NCI-H1417 treated with DMSO at 0.1 percent for 48 hours (cell line): ENCODE data around the gene ASB4.
"Not testable (repeated sequence)": the region's sequence is repeated elsewhere in the genome, so short reads cannot be mapped to it uniquely, and the experiment has no call there.

ENCODE experiments used
- DNase-seq: peaks from one replicate; lab custom pipeline; 2025; lab: John Stamatoyannopoulos, UW

Gene ASB4

DNA sequence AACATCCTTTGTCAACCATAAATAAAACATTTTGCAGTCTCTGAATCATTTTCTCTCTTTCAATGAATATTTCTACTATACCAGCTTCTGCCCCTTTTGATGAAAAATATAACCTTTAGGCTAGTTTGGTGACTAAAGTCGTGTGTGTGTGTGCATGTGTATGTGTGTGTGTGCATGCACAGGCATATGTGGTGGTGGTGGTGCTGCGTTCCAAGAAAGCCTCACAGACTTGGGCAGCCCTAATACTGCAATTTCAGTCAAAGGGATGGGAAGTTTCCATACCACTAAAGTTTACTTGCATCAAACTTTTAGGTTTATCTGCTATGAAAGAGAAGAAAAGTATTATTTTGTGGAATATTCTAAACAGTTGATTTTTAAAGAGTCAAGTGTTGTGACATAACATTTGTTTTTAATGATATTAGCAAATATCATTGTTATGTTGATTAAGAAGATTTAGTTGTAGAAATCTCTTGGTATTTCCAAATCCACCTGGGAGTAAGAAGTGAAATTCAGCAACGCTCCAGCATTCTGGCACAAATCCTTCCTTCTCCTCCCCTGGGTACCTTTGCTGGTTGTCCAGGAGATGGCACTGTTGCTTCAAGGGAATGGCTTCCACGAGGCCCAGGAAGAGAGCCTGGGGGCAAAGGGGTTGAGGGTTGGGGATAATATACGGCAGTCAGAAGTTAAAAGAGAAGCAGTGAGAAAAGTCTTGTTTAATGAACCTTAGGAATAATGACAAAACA, 41.5 kb downstream of the ASB4 start:
- no peak for DNase-seq

DNA sequence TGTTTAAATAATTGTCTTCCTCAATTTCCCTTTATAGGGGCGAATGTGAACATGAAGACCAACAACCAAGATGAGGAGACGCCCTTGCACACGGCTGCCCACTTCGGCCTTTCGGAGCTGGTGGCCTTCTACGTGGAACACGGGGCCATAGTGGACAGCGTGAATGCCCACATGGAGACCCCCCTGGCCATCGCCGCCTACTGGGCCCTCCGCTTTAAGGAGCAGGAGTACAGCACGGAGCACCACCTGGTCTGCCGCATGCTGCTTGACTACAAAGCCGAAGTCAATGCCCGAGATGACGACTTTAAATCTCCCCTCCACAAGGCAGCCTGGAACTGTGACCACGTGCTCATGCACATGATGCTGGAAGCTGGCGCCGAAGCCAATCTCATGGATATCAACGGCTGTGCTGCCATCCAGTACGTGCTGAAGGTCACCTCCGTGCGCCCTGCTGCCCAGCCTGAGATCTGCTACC, 42.1 kb downstream of the ASB4 start:
- no peak for DNase-seq

DNA sequence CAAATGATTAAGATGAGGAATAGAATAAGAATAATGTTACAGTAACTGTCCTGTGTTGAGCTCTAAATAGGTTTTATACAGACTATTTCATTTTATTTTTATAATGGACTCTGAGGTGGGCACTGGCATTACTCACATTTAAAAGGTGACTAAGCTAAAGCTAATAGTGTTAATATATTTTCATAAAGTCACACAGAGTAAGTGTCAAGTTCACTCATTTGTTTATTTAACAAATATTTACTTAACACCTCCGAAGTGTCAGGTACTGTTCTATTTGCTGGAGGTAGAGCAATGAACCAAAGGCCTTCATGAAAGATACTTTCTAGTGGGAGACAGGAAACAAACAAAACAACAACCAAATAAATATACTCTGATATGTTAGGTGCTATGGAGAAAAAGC, 44.0 kb downstream of the ASB4 start:
- DNase-seq: no peak

DNA sequence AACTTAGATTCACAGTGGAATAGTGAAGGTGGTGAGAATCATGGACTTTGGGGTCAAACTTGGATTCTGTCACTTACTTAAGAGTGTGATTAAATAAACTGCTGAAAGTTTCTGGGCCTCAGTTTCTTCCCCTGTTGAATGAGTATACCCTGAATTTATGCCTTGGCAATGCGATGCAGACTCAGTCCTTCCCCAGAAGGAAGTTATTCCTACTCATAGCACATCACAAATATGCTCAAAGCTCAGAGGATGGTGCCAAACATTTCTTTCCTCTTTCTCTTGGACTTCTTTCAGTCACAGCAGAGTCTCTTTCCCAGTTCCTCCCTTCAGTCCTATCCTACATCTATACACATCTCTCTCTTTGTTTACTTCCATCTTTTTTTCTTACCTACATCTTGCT, 45.1 kb downstream of the ASB4 start:
- DNase-seq: no peak

DNA sequence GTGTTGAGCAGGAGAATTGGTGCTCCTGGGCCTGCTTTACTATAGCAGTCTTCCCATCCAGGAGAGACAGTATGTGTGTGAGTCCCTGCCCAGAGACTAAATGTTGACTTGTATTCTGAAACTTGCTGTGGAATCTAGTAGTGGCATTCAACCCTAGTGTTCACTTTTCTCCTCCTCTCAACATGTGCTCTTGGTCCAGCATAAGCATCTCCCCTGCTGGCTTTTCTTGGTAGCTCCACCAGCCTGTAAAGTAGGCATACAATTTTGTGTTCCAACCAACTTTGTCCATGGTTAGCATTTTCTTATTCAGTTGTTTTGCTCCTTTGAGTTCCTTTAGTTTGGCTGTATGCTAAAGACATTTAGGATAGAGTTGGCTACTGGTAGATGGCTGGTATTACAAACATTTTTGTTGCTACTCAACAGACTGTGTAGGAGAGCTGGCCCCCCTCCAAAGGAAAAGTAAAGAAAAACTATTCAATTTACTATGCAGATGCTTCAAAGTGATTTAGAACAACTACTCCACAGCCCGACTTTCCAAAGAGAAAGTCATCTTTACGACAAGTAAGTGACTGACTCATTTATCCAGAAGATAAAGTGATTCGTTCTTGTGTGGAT, 46.0 kb downstream of the ASB4 start:
- no peak for DNase-seq

DNA sequence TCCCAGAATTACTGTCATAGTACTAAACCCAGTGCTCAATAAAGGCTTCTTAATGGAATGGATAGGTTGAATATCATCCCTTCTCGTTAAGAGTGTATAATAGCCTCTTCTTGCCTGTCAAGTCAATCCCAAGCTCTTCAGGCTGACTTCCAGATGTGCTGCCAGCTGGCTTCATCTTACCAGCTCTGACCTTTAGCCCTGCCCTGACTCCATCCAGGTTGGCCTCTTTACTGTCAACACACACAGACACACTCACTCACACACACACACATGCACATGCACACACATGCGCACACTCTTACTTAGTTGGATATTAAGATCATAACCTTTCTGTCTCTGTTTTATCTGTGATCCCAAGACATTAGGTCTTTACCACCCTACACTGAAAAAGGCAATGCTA, 49.1 kb downstream of the ASB4 start:
- DNase-seq: no peak

DNA sequence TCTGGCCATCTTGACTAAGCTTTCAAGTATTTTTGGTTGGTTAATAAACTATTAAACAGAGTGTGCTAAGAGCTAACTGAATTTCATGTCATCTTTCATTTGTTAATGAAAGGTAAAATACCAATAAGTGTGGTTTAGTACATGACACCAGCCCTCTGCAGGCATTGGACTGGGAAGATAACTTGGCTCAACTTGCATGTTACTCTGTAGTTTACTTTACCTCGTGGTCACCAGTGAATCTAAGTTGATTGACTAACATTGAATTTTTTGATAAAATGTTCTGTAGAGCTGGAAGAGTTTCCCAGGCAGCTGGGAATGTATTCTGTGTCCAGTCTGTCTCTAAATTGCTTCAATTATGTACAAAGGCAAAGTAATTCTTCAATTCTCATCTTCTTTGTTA, 49.9 kb downstream of the ASB4 start:
- DNase-seq: no peak

DNA sequence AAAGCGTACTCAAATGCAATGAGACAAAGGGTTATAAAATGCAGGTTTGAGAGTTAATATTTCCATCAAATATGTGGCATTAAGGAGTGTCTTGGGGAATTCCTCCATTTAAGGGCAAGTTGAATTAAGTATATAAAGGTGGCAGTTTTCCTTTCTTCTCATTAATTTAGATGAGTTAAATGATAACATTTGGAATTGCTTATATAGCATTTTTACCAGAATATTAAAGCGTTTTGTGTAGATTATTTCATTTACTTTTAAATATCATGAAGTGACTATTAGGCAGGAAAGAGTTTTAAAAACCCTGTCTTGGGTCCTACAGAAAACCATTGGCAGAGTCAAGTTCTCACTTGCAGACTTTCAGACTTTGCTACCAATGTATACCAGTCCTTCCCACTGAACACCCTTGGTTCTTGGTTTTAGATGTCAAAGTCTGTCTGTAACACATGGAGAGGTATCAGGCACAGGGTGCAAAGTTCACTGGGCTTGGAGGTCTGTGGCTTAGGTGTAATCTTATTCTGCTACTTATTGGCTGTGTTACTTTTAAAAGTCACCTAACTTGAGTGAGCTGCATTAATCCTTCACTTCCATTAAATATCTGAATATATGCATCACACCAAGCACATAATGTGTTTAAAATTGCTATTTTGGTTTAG, 51.0 kb downstream of the ASB4 start:
- DNase-seq: no peak

DNA sequence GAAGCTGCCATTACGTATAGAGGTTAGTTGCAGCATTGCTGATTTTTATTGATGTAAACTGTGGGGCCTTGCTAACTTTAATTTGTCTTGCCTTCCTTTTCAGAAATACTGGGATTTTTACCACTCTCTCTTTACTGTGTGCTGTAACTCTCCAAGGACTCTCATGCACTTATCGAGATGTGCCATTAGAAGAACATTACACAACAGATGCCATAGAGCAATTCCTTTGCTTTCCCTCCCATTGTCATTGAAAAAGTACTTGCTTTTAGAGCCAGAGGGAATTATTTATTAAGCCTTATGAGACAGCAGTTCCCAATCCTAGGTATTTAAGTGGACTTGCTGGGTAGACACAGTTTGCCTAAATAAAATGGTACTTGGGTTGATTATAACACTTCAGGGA, 51.7 kb downstream of the ASB4 start:
- no peak for DNase-seq

DNA sequence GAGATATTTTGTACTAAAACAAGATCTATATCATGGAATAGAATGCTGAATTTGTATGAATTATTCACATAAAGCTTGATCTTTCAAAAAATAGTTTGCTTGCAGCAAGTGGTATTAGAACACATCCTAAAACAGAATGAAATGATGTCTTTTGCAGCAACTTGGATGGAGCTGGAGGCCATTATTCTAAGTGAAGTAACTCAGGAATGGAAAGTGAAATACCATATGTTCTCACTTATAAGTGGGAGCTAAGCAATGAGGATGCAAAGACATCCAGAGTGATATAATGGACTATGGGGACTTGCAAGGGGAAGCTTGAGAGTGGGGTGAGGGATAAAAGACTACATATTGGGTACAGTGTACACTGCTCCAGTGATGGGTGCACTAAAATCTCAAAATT, 53.7 kb downstream of the ASB4 start:
- no peak for DNase-seq

DNA sequence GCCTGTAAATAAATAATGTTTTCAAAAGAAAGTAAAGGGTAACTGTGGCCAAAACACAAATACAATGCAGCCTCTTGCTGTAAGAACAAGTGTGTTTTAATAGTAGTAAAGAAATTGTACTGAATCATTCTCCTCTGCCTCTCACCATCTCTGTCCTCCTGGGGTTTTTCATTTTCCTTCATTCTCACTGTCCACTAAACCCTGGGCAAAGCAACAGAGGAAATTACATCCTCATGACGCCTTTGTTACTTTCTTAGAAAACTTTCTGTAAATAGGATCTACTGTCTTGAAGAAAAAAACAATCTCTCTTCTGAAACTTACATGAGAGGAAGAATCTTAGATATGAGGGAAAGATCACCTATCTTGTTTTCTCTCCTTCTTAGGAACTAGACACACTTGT, 54.6 kb downstream of the ASB4 start:
- no peak for DNase-seq

DNA sequence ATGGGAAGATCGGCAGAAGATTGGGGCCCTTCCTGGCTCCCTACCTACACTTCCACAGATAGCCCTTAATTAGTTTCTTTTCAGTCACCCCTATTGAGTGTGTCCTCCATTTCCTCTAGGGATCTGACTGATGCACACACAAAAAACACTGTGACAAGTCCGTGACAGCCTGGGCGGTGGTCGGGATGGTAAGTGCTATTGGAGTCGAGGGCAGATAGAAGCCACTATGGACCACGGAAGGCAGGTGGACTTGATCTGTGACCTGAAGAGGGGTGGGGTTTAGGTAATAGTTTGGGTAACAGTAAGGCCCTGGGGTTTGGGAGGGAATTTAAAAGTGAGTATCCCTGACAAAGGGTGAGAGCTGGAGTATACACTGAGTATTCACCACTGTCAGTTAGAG, 57.6 kb downstream of the ASB4 start:
- no peak for DNase-seq

DNA sequence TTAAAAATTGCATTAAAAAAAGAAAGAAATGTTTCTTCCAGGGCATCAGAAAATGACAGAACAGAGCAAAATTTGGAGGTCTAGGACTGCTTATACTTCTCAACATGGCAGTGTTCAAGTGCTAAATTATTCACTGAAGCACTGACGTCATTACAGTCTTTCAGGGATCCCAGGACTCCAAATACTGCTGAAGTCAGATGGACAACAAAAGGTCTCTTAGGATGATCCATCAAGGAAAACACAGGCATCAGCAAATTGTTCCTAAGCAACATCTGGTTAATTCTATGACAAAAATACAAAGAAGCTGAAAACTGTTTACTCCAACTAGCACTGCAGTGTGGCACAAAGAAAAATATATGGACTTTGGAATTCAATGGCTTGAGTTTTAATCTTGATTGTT, 58.4 kb downstream of the ASB4 start:
- no peak for DNase-seq

DNA sequence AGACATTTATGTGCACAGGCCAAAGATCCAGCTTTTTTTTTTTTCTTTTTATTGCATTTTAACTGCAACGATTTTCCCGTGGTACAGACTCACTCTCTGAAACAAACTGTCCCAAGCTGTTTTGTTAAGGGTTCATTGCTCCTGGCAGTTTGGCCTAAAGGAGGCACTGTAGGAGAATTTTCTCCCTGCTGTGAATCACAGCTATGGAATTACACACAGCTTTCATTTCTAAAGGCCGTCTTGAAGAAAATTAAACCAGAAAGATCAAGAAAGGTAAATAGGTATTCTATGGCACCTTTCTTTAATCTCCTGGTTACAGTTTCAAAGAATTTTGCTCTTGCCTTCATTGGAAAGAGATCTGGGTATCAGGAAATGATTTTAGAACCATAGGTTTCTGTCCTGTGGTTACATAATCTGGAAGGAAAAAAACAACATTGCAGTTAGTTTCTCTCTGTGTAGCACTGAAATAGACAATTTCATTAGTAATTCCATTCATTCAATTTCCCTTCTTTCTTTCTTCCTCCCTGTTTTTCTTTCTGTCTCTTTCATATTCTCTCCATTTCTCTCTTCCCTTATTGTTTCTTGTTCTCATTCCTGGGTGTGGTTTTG, 59.4 kb downstream of the ASB4 start:
- DNase-seq: no peak

DNA sequence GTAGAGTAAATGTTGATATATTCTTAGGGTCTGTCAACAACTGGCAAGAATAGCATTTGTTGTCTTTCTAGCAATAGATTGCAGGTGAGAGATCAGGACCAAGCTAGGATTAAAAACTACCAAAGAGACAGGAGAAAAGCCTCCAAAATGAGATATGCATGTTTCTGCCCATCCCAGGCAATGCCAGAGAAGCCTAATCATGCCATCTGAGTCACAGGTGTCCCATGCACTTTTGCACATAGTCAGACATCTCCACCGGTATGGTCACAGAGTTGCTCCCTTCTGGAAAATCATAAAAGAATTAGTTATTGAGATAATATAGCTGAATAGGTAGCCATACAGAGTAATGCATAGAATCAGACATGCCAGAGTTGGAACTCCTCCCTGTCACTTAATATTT, 59.9 kb downstream of the ASB4 start:
- no peak for DNase-seq

DNA sequence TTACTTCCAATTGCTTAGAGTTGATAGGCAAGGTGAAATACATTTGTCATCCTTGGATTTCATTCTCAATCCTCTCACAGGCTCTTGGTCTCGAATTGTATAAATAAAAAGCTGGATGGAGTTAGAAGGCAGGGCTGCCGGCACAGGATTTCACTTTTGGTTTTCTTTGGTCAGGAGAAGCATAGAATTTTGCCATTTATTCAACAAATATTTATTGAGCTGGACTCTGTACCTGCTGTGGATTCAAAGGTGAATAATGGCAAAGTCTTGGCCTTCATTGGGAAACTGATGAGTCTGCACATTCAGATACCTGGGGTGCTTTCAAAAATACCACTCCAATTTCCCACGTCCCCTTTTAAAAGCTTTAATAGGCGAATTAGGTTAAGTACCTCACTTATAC, 60.9 kb downstream of the ASB4 start:
- no peak for DNase-seq

DNA sequence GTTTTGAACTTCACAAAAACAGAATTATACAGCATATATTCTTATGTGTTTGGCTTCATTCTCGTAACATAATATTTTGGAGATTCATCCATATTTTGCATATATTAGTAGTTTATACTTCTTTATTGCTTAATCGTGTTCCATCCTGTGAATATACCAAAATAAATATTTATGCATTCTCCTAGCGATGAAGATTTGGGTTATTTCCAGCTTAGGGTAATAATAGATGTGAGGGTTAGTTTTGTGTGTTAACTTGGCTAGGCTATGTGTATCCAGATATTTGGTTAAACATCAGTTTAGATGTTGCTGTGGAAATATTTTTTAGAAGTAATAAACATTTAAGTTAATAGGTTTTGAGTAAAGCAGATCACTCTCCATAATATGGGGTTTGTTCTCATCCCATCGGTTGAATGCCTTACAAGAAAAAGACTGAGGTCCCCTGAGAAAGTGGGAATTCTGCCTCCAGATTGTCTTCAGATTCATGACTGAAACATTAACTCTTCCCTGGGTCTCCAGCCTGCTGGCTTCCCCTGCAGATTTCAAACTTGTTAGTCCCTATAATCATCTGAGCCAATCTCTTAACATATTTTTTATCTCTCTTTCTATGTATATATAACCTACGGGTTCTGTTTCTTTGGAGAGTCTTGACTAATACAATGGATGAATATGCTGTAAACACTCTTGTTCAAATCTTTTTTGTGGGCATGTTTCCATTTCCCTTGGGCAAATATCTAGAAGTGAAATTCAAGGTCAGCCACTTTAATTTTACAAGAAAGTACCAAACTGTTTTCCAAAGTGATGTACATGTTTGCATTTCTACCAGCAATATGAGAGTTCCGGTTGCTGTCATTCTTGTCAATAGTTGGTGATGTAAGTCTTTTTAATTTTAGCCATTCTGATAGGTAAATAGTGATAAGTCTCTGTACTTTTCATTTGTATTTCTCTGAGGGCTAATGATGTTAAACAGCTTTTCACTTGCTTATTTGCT, 61.9 kb downstream of the ASB4 start:
- no peak for DNase-seq

DNA sequence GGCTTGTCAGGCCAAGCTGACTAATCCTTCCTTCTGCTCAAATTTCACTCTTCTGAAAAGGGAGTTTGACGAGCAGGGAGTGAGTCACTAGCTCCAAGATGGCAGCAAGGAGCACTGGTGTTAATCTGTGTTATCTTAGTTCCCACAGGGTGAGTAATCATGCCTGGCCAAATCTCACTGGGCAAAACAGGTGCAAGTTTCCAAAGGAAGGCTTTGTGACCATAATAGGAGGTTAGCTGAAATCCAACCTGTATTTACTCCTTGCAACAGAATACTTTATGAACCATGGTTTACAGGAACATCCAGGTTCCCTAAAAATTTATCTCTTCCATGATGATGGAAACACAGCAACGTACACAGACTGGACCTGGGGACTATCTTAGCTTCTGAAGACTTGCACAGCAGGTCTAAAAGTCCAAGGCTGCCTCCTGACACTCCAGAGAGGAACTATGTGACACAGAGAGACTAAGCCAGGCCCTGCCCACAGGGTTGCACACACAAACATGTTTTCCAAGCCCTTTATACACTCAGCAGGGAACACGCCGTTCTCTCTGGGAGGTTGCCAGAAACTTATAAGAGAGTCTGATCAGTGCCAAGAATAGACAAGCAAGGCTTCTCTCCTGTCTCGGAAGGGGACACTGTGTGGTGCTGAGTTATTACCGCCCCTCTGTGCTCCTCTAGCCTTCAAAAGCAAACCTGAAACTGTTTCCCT, 64.2 kb downstream of the ASB4 start:
- no peak for DNase-seq

DNA sequence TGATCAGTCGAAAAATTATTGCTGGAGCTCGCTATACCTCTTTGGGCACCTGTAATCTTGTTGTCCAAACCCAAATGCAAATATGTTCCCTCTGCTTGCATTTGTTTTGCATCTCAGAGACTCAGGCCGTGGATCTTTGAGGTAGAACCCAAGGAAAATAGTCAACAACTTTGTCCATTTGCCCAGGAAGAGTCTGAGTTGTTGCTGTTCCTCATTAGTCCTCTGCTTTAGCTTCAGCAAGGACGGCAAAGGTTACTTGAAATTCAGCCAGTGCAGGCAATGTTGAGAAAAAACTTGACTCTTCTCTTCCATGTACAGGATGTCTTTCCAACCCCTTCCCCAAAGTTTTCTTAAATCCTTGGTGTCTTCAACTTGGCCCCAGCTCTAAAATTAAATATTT, 64.8 kb downstream of the ASB4 start:
- DNase-seq: no peak

DNA sequence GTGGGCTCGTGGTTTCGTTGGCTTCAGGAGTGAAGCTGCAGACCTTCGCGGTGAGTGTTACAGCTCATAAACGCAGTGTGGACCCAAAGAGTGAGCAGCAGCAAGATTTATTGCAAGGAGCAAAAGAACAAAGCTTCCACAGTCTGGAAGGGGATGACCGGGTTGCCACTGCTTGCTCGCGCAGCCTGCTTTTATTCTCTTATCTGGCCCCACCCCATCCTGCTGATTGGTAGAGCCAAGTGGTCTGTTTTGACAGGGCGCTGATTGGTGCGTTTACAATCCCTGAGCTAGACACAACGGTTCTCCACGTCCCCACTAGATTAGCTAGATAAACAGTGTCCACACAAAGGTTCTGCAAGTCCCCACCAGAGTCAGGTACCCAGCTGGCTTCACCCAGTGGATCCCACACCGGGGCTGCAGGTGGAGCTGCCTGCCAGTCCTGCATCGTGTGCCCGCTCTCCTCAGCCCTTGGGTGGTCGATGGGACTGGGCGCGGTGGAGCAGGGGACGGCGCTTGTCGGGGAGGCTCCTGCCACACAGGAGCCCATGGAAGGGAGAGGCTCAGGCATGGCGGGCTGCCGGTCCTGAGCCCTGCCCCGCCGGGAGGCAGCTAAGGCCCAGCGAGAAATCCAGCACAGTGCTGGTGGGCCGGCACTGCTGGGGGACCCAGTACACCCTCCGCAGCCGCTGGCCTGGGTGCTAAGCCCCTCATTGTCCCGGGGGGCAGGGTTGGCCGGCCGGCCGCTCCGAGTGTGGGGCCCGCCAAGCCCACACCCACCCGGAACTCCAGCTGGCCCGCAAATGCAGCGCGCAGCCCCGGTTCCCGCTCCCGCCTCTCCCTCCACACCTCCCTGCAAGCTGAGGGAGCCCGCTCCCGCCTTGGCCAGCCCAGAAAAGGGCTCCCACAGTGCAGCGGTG, 66.5 kb downstream of the ASB4 start:
- DNase-seq: not testable (repeated sequence)
